LNCaP clone FGC (cell line): ENCODE data around the gene PRR16.
A peak's percentile ranks its signal among the peaks of the same experiment; 100 is the strongest.
"Not testable (repeated sequence)": the region's sequence is repeated elsewhere in the genome, so short reads cannot be mapped to it uniquely, and the experiment has no call there.

Experiments
- DNase-seq: peaks from one replicate; pipeline ENCODE4 v3.0.0-alpha.2; 2011; ENCODE audit warnings: low read depth
- H3K4me3 ChIP-seq: 2 replicates; pipeline ENCODE4 v1.5.1; 2011; ENCODE audit warnings: mild to moderate bottlenecking, low read depth, low read length, control low read depth
- TF ChIP-seq, protein P1 (sequence below): IDR thresholded peaks from 2 replicates; pipeline ENCODE4 v1.5.1; 2012; ENCODE audit warnings: mild to moderate bottlenecking; ENCODE audit not compliant: control insufficient read depth, insufficient read depth; ENCODE audit errors: extremely low read depth

The PRR16 gene

GRCh38 chr5:120463991-120464626 is at the start of gene PRR16:
Gene PRR16 (plus strand): TSS chr5:120464300.
- peak within 1 kb of the TSS; percentile 54 for H3K4me3 ChIP-seq
- no peak for DNase-seq
- TF ChIP-seq, protein P1, sequence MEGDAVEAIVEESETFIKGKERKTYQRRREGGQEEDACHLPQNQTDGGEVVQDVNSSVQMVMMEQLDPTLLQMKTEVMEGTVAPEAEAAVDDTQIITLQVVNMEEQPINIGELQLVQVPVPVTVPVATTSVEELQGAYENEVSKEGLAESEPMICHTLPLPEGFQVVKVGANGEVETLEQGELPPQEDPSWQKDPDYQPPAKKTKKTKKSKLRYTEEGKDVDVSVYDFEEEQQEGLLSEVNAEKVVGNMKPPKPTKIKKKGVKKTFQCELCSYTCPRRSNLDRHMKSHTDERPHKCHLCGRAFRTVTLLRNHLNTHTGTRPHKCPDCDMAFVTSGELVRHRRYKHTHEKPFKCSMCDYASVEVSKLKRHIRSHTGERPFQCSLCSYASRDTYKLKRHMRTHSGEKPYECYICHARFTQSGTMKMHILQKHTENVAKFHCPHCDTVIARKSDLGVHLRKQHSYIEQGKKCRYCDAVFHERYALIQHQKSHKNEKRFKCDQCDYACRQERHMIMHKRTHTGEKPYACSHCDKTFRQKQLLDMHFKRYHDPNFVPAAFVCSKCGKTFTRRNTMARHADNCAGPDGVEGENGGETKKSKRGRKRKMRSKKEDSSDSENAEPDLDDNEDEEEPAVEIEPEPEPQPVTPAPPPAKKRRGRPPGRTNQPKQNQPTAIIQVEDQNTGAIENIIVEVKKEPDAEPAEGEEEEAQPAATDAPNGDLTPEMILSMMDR, result peak; percentile 49

GRCh38 chr5:120415985-120416384 is 48.1 kb upstream of the PRR16 start:
- DNase-seq, result no peak
- H3K4me3 ChIP-seq, result no peak overlapping the region
- TF ChIP-seq, protein P1, result no peak

DNA sequence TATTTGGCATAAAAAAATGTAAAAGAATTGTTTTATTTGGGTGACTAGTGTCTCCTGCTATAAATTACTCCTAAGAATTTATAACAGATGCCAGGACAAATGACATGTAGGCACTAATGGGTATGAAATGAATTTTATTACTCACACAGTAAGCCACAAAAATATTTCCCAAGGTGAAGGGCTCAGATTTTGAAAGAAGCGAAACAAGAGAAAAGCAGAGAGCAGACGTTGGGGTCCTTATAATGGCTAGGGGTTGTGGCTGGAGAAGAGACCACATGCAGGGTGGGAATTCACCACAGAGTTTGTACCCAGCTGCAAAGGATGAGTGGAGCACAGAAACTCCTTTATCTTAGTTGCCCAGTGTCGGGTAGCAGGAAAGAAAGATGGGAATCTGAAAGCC is 45.0 kb upstream of the PRR16 start:
- no peak overlapping the region for H3K4me3 ChIP-seq
- TF ChIP-seq, protein P1, result no peak
- DNase-seq, result no peak

DNA sequence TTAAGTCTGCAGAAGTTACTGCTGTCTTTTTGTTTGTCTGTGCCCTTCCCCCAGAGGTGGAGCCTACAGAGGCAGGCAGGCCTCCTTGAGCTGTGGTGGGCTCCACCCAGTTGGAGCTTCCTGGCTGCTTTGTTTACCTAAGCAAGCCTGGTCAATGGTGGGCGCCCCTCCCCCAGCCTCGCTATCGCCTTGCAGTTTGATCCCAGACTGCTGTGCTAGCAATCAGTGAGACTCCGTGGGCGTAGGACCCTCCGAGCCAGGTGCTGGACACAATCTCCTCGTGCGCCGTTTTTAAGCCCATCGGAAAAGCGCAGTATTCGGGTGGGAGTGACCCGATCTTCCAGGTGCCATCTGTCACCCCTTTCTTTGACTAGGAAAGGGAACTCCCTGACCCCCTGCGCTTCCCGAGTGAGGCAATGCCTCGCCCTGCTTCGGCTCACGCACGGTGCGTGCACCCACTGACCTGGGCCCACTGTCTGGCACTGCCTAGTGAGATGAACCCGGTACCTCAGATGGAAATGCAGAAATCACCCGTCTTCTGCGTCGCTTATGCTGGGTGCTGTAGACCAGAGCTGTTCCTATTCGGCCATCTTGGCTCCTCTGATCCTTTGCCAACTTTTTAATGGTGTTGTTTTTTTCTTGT is 37.3 kb upstream of the PRR16 start:
- not testable (repeated sequence) for DNase-seq, H3K4me3 ChIP-seq

- no peak for DNase-seq
- TF ChIP-seq, protein P1, result no peak
- H3K4me3 ChIP-seq, result no peak overlapping the region
Measured at GRCh38 chr5:120430572-120430971, 33.5 kb upstream of the PRR16 start.

GRCh38 chr5:120432861-120433260 is 31.2 kb upstream of the PRR16 start:
- TF ChIP-seq, protein P1, result no peak
- DNase-seq, result no peak
- H3K4me3 ChIP-seq, result no peak overlapping the region

DNA sequence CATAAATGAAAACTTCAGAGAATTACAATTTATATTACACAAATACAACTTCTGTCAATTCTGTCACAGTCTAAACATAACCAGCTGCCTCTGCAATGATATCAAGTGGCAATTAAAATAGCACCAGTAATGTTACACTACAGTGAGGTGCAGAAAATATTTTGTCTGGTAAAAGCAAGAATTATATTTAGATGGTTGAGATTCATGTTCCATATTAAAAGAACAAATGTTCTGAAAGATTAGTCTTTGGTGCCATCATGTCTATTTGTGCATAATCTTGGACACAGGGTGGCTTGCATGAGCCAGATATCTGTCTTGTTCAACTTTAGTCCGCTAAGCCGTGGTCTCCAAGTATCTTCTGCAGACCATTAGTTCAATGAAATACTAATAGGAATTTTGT is 29.0 kb upstream of the PRR16 start:
- no peak for DNase-seq
- TF ChIP-seq, protein P1, result no peak
- H3K4me3 ChIP-seq, result no peak overlapping the region
